ENCODE measurements around the gene CASP10.

Gene CASP10

DNA sequence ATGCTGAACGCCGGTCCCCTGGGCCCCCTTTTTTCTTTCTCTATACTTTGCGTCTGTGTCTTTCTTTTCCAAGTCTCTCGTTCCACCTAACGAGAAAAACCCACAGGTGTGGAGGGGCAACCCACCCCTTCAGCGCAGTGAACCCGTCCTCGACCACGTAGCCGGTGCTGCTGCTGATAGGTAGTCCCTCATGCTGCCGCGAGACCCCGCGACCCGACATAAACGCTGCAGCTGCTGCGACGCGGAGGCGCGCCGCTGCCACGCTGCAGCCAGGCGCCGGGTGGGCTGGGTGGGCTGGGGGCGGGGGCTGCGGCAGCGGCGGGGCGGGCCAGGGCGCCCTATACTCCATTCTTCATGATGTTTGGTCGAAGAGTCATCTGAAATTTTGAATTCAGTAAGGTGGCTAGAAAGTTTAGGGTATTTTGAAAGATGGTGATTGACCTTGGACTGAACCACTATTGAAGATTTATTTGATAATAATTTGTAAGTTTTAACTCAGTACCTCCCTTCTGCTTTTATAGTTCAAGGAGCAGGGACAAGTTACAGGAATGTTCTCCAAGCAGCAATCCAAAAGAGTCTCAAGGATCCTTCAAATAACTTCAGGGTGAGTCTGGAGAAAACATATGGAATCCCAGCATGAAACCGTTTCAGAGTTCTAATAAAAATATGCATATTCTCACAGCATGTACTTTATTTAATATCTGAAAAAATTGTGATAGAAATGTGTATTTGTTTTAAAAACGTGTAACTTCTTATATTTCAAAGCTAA, 42.9 kb upstream of the CASP10 start:
- H2BK15ac ChIP-seq (ENCODE audit: low read depth, poor library complexity, severe bottlenecking) = no peak overlapping the region
- no peak overlapping the region for H2BK120ac ChIP-seq (ENCODE audit: low read depth, low read length)
- H3K4me3 ChIP-seq (ENCODE audit: insufficient read depth in 1 of 2, low read depth in 1 of 2, low read length in 2 of 2) = no peak overlapping the region
- peaks cover 19% of the 10 kb centered on the region for H3K79me1 ChIP-seq (replicated peaks; ENCODE audit: low read length, poor library complexity, severe bottlenecking)
- H3K27ac ChIP-seq (ENCODE audit: low read length, poor library complexity, severe bottlenecking) = no peak overlapping the region
- H3K4ac ChIP-seq (ENCODE audit: low read depth in 1 of 2, low read length in 2 of 2) = no peak overlapping the region
- 96% methylated on average over 29 of the region's 34 CpGs for WGBS
- no peak overlapping the region for H3K4me2 ChIP-seq (ENCODE audit: low read length, poor library complexity, severe bottlenecking)
- H3K9ac ChIP-seq (ENCODE audit: low read length) = no peak overlapping the region
- H3K18ac ChIP-seq (ENCODE audit: low read depth in 1 of 2, low read length in 2 of 2) = no peak overlapping the region
- H4K8ac ChIP-seq (ENCODE audit: low read length) = no peak overlapping the region
- H3K9me3 ChIP-seq (ENCODE audit: control insufficient read depth, low read length) = no peaks in the 10 kb centered on the region
- peaks cover 48 to 94% of the 10 kb centered on the region in 2 experiments for H3K36me3 ChIP-seq (ENCODE audit: control insufficient read depth in 1 of 2, insufficient read depth in 2 of 2, low read depth in 1 of 2, low read length in 2 of 2)
- H2BK5ac ChIP-seq (ENCODE audit: low read depth, low read length, poor library complexity, severe bottlenecking) = no peak overlapping the region
- H3K23ac ChIP-seq (ENCODE audit: low read length in 2 of 2) = no peak overlapping the region
- H3K4me1 ChIP-seq (ENCODE audit: control insufficient read depth, insufficient read depth, low read depth, low read length) = peaks cover 10% of the 10 kb centered on the region
- H2BK12ac ChIP-seq (ENCODE audit: low read length in 2 of 2) = no peak overlapping the region
- no peak overlapping the region for H4K91ac ChIP-seq (ENCODE audit: low read length)
- no peak overlapping the region for H2AK5ac ChIP-seq (ENCODE audit: low read length, severe bottlenecking)
- no peak for DNase-seq
- no peaks in the 10 kb centered on the region for H3K27me3 ChIP-seq (ENCODE audit: control insufficient read depth in 1 of 2, insufficient read depth in 1 of 2, low read length in 2 of 2)
- no peak overlapping the region for H3K14ac ChIP-seq (ENCODE audit: low read length in 2 of 2)
- H2AFZ ChIP-seq (ENCODE audit: low read depth, low read length) = no peak overlapping the region

DNA sequence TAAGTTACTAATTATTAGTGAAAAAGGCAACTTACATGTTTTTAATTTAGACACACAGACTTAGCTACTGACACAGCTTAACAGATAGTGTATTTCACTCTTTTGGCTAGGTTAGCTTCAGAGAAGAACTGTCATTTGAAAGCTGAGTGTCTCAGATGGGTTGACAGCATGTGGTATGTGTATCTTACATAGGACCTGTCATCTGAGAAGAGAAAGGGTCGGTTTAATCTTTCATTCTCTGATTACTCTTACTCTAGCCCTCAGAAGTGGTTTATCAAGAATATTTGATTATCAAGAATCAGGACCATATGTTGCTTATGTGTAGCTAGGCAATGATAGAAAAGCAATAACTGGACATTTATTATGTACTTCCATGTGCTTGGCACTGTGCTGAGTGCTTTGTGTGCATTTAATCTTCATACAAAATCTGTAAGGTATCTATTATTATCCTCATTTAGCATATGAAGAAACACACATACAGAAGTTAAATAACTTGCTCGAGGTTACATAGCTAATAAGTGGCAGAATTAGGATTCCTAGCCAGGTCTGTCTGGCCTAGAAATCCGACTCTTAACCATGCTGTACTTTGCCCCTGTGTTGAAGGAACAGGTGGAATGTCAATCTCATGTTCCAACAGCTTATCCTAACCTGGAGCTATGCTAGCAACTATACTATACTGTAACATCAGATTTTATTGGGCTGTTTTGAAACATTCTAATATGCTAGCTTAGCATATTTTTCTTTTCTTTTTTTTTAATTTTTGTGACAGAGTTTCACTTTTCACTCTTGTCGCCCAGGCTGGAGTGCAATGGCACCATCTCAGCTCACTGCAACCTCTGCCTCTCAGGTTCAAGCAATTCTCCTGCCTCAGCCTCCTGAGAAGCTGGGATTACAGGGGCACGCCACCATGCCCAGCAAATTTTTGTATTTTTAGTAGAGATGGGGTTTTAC, 38.6 kb upstream of the CASP10 start:
- H2AFZ ChIP-seq (ENCODE audit: low read depth, low read length) = no peak overlapping the region
- H3K14ac ChIP-seq (ENCODE audit: low read length in 2 of 2) = no peak overlapping the region
- no peak overlapping the region for H3K4ac ChIP-seq (ENCODE audit: low read depth in 1 of 2, low read length in 2 of 2)
- 97% methylated on average over 4 of the region's 5 CpGs for WGBS
- H3K9me3 ChIP-seq (ENCODE audit: control insufficient read depth, low read length) = no peaks in the 10 kb centered on the region
- no peak overlapping the region for H2BK5ac ChIP-seq (ENCODE audit: low read depth, low read length, poor library complexity, severe bottlenecking)
- H3K79me1 ChIP-seq (replicated peaks; ENCODE audit: low read length, poor library complexity, severe bottlenecking) = peaks cover 4% of the 10 kb centered on the region
- H2AK5ac ChIP-seq (ENCODE audit: low read length, severe bottlenecking) = no peak overlapping the region
- H3K27ac ChIP-seq (ENCODE audit: low read length, poor library complexity, severe bottlenecking) = no peak overlapping the region
- H3K4me3 ChIP-seq (ENCODE audit: insufficient read depth in 1 of 2, low read depth in 1 of 2, low read length in 2 of 2) = no peak overlapping the region
- H3K27me3 ChIP-seq (ENCODE audit: control insufficient read depth in 1 of 2, insufficient read depth in 1 of 2, low read length in 2 of 2) = no peaks in the 10 kb centered on the region
- H4K8ac ChIP-seq (ENCODE audit: low read length) = no peak overlapping the region
- H3K18ac ChIP-seq (ENCODE audit: low read depth in 1 of 2, low read length in 2 of 2) = no peak overlapping the region
- peaks cover 18 to 75% of the 10 kb centered on the region in 2 experiments for H3K36me3 ChIP-seq (ENCODE audit: control insufficient read depth in 1 of 2, insufficient read depth in 2 of 2, low read depth in 1 of 2, low read length in 2 of 2)
- H3K4me2 ChIP-seq (ENCODE audit: low read length, poor library complexity, severe bottlenecking) = no peak overlapping the region
- no peak overlapping the region for H2BK15ac ChIP-seq (ENCODE audit: low read depth, poor library complexity, severe bottlenecking)
- H3K9ac ChIP-seq (ENCODE audit: low read length) = no peak overlapping the region
- H2BK120ac ChIP-seq (ENCODE audit: low read depth, low read length) = no peak overlapping the region
- no peak overlapping the region for H4K91ac ChIP-seq (ENCODE audit: low read length)
- no peak overlapping the region for H2BK12ac ChIP-seq (ENCODE audit: low read length in 2 of 2)
- no peaks in the 10 kb centered on the region for H3K4me1 ChIP-seq (ENCODE audit: control insufficient read depth, insufficient read depth, low read depth, low read length)
- no peak for DNase-seq
- H3K23ac ChIP-seq (ENCODE audit: low read length in 2 of 2) = no peak overlapping the region

DNA sequence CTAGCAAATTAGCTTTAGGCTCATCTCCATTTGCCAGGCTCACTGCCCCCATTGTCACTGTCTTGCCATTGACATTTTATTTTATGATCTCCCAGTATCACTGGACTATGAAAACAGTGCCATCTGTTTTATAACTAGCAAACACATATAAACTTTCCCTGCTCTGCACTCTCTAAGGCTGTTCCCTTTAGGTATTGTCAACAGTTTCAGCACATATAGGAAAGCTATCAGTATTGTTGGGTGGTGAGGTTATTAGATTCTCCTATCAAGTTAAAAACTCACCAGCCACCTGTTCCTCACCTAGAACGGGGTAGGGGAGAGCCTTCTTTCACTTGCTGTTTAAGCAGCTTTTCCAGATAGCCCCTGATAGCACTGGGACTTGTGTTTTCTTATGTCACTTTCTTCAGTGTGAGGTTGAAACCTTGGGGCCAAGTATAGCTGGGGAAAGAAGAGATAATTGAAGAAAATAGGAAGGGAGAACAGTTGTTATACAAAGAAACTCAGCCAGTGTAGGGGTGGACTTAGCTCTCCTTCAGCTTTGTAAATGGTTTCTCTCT, 34.4 kb upstream of the CASP10 start:
- peak overlapping the region; percentile 98 for H3K27ac ChIP-seq (ENCODE audit: low read length, poor library complexity, severe bottlenecking)
- H3K79me1 ChIP-seq (replicated peaks; ENCODE audit: low read length, poor library complexity, severe bottlenecking) = peaks cover 10% of the 10 kb centered on the region
- peaks cover 15 to 62% of the 10 kb centered on the region in 2 experiments for H3K36me3 ChIP-seq (ENCODE audit: control insufficient read depth in 1 of 2, insufficient read depth in 2 of 2, low read depth in 1 of 2, low read length in 2 of 2)
- H3K18ac ChIP-seq (ENCODE audit: low read depth in 1 of 2, low read length in 2 of 2) = peak overlapping the region in 1 of 2 experiments; percentile 8
- H2AFZ ChIP-seq (ENCODE audit: low read depth, low read length) = no peak overlapping the region
- H4K8ac ChIP-seq (ENCODE audit: low read length) = peak overlapping the region; percentile 9
- H3K14ac ChIP-seq (ENCODE audit: low read length in 2 of 2) = no peak overlapping the region
- no peaks in the 10 kb centered on the region for H3K27me3 ChIP-seq (ENCODE audit: control insufficient read depth in 1 of 2, insufficient read depth in 1 of 2, low read length in 2 of 2)
- peak overlapping the region; percentile 99 for H2AK5ac ChIP-seq (ENCODE audit: low read length, severe bottlenecking)
- no peak overlapping the region for H3K4me2 ChIP-seq (ENCODE audit: low read length, poor library complexity, severe bottlenecking)
- H4K91ac ChIP-seq (ENCODE audit: low read length) = no peak overlapping the region
- H2BK15ac ChIP-seq (ENCODE audit: low read depth, poor library complexity, severe bottlenecking) = no peak overlapping the region
- no peak overlapping the region for H2BK120ac ChIP-seq (ENCODE audit: low read depth, low read length)
- peak overlapping the region; percentile 66 for H3K9ac ChIP-seq (ENCODE audit: low read length)
- no peak overlapping the region for H2BK12ac ChIP-seq (ENCODE audit: low read length in 2 of 2)
- H3K23ac ChIP-seq (ENCODE audit: low read length in 2 of 2) = no peak overlapping the region
- H3K4me3 ChIP-seq (ENCODE audit: insufficient read depth in 1 of 2, low read depth in 1 of 2, low read length in 2 of 2) = no peak overlapping the region
- H3K9me3 ChIP-seq (ENCODE audit: control insufficient read depth, low read length) = no peaks in the 10 kb centered on the region
- DNase-seq = peak; percentile 10
- H3K4me1 ChIP-seq (ENCODE audit: control insufficient read depth, insufficient read depth, low read depth, low read length) = peaks cover 10% of the 10 kb centered on the region
- H3K4ac ChIP-seq (ENCODE audit: low read depth in 1 of 2, low read length in 2 of 2) = no peak overlapping the region
- H2BK5ac ChIP-seq (ENCODE audit: low read depth, low read length, poor library complexity, severe bottlenecking) = peak overlapping the region; percentile 95
- 100% methylated on average over 1 of the region's 1 CpG for WGBS
